ENCODE measurements around the gene HLA-DOA. TPM values are rescaled to one million over a fixed set of nuclear protein-coding genes. Genes with fewer than 3 reads are reported as not detected.

HLA-DOA gene
- total RNA-seq, 1 donor from 2014 or later, result not detected

- Histone ChIP-seq H3K36me3 (ENCODE audit: control insufficient read depth, insufficient read depth, low read length) (no peaks in the 10 kb centered on the region), H3K27me3 (ENCODE audit: control insufficient read depth, insufficient read depth, low read length) (no peaks in the 10 kb centered on the region), H3K4me3 (ENCODE audit: low read depth, low read length) (no peak overlapping the region)
- TF ChIP-seq CTCF (IDR thresholded peaks at IDR 0.05; ENCODE audit: insufficient read depth, low read length, severe bottlenecking), result no peak
- FAIRE-seq (no peak), DNase-seq (ENCODE audit: low read depth) (no peak)
These were observed 47.1 kb downstream of the HLA-DOA start for GRCh38 chr6:32962213-32962826.

DNA sequence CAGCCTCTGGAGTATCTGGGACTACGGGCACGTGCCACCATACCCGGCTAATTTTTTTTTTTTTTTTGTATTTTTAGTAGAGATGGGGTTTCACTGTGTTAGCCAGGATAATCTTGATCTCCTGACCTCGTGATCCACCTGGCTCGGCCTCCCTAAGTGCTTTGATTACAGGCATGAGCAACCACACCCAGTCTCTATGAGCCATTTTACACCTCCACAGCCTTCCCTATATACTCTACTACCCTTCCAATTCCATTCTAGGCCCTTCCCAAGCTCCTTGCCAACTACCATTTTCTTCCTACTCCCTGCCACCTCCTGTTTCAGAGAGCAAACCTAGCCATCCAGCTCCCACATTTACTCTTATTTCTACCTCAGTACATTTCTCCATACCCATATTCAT, 48.8 kb downstream of the HLA-DOA start:
- no peak for DNase-seq (ENCODE audit: low read depth)
- no peaks in the 10 kb centered on the region for H3K27me3 ChIP-seq (ENCODE audit: control insufficient read depth, insufficient read depth, low read length)
- TF ChIP-seq CTCF (IDR thresholded peaks at IDR 0.05; ENCODE audit: insufficient read depth, low read length, severe bottlenecking), result no peak
- no peak overlapping the region for H3K4me3 ChIP-seq (ENCODE audit: low read depth, low read length)
- no peak for FAIRE-seq
- H3K36me3 ChIP-seq (ENCODE audit: control insufficient read depth, insufficient read depth, low read length), result no peaks in the 10 kb centered on the region

- Histone ChIP-seq H3K36me3 (ENCODE audit: control insufficient read depth, insufficient read depth, low read length) (no peaks in the 10 kb centered on the region), H3K4me3 (ENCODE audit: low read depth, low read length) (no peak overlapping the region), H3K27me3 (ENCODE audit: control insufficient read depth, insufficient read depth, low read length) (no peaks in the 10 kb centered on the region)
- FAIRE-seq, result no peak
- no peak for DNase-seq (ENCODE audit: low read depth)
- no peak for TF ChIP-seq CTCF (IDR thresholded peaks at IDR 0.05; ENCODE audit: insufficient read depth, low read length, severe bottlenecking)
These were observed 53.2 kb downstream of the HLA-DOA start for GRCh38 chr6:32956176-32956575.

- Histone ChIP-seq H3K36me3 (ENCODE audit: control insufficient read depth, insufficient read depth, low read length) (no peaks in the 10 kb centered on the region), H3K27me3 (ENCODE audit: control insufficient read depth, insufficient read depth, low read length) (no peaks in the 10 kb centered on the region), H3K4me3 (ENCODE audit: low read depth, low read length) (no peak overlapping the region)
- FAIRE-seq (no peak), DNase-seq (ENCODE audit: low read depth) (peak; percentile 54)
- TF ChIP-seq CTCF (IDR thresholded peaks at IDR 0.05; ENCODE audit: insufficient read depth, low read length, severe bottlenecking), result peak; percentile 49
These were observed 54.2 kb downstream of the HLA-DOA start for GRCh38 chr6:32954986-32955802.

- H3K36me3 ChIP-seq (ENCODE audit: control insufficient read depth, insufficient read depth, low read length), result no peaks in the 10 kb centered on the region
- no peak for FAIRE-seq
- no peaks in the 10 kb centered on the region for H3K27me3 ChIP-seq (ENCODE audit: control insufficient read depth, insufficient read depth, low read length)
- TF ChIP-seq CTCF (IDR thresholded peaks at IDR 0.05; ENCODE audit: insufficient read depth, low read length, severe bottlenecking), result no peak
- no peak for DNase-seq (ENCODE audit: low read depth)
- H3K4me3 ChIP-seq (ENCODE audit: low read depth, low read length), result no peak overlapping the region
These were observed 55.1 kb downstream of the HLA-DOA start for GRCh38 chr6:32954267-32954666.

Other genes with a start within 250 kb of the HLA-DOA start
- gene HLA-DQB2, start 246.1 kb downstream of the HLA-DOA start, total RNA-seq, result not detected in 2 replicates
- gene HLA-DOB, start 192.6 kb downstream of the HLA-DOA start, total RNA-seq, result 0.26 and 3.2 TPM in 2 replicates
- gene TAP2, start 170.9 kb downstream of the HLA-DOA start, total RNA-seq, result 25.0 and 43.1 TPM in 2 replicates
- 19.5 and 22.9 TPM in 2 replicates for gene PSMB8, start 165.5 kb downstream of the HLA-DOA start, total RNA-seq
- 27.7 and 28.2 TPM in 2 replicates for gene TAP1, start 155.9 kb downstream of the HLA-DOA start, total RNA-seq
- gene PSMB9, start 155.4 kb downstream of the HLA-DOA start, total RNA-seq, result 0.53 and 1.2 TPM in 2 replicates
- 0.26 and 0.38 TPM in 2 replicates for gene HLA-DMB, start 68.6 kb downstream of the HLA-DOA start, total RNA-seq
- gene HLA-DMA, start 56.5 kb downstream of the HLA-DOA start, total RNA-seq, result 0.26 and 2.8 TPM in 2 replicates
- 57.1 and 71.7 TPM in 2 replicates for gene BRD2, start 41.0 kb downstream of the HLA-DOA start, total RNA-seq
- gene HLA-DPA1, start 64.1 kb upstream of the HLA-DOA start, total RNA-seq, result 0.26 and 1.1 TPM in 2 replicates
- gene HLA-DPB1, start 66.4 kb upstream of the HLA-DOA start, total RNA-seq, result 0.53 TPM in 1 of 2 replicates, not detected in the other
- under 0.01 TPM in 2 replicates for gene COL11A2, start 182.9 kb upstream of the HLA-DOA start, total RNA-seq
- gene RXRB, start 191.1 kb upstream of the HLA-DOA start, total RNA-seq, result 13.2 and 15.3 TPM in 2 replicates
- gene SLC39A7, start 191.3 kb upstream of the HLA-DOA start, total RNA-seq, result 90.4 and 94.0 TPM in 2 replicates
- gene HSD17B8, start 195.1 kb upstream of the HLA-DOA start, total RNA-seq, result 59.8 and 76.4 TPM in 2 replicates
- 43.4 and 50.7 TPM in 2 replicates for gene RING1, start 198.9 kb upstream of the HLA-DOA start, total RNA-seq

Measured in bronchial epithelial cell (primary cell).